B cell (primary cell): ENCODE data around the gene PTPN1. TPM values are rescaled to one million over a fixed set of nuclear protein-coding genes. Genes with fewer than 3 reads are reported as not detected.

Source experiments
- ATAC-seq: fragments of 200-7000 bp; cut with Tn5 transposase; one replicate; pipeline ENCODE4 v1.10.0; 2021; ENCODE audit warnings: low read depth, mild to moderate bottlenecking, moderate number of reproducible peaks, moderate library complexity
- CTCF ChIA-PET: fragments of 350-600 bp; sonication (Branson Sonifier 250); formaldehyde crosslinking; loops from one replicate; lab custom pipeline; 2021; ENCODE audit warnings: antibody characterized with exemption, inconsistent platforms; lab: Charles Lee
- POLR2A ChIA-PET: fragments of 350-600 bp; sonication (Branson Sonifier 250); formaldehyde crosslinking; loops from one replicate; lab custom pipeline; 2021; ENCODE audit warnings: antibody characterized with exemption; lab: Charles Lee
- DNase-seq: peaks from one replicate; pipeline ENCODE4 v3.0.0; 2013
- H2AFZ ChIP-seq: 2 replicates; pipeline ENCODE4 v1.6.1; 2012; ENCODE audit warnings: mild to moderate bottlenecking, low read depth, low read length; ENCODE audit not compliant: insufficient read depth, poor library complexity, severe bottlenecking
- H3K27ac ChIP-seq, 2 donors: 1 replicate in 1 of 2; 2 replicates in 1 of 2; pipeline ENCODE4 v1.5.1; 2012 to 2013; ENCODE audit warnings: low read length in 2 of 2, mild to moderate bottlenecking in 2 of 2, moderate library complexity in 1 of 2
- H3K27me3 ChIP-seq, 4 experiments: fragments of 200-600 bp in 1 of 4; sonication (generic) in 1 of 4; replicated peaks in 1 of 4; 1 replicate in 2 of 4; 2 replicates in 2 of 4; pipeline versions ENCODE4 v1.6.1 to v1.7.0; 2013 to 2016; ENCODE audit warnings: low read length in 3 of 4, mild to moderate bottlenecking in 2 of 4, mixed read lengths in 1 of 4, moderate library complexity in 1 of 4; ENCODE audit not compliant: insufficient read depth in 4 of 4, control insufficient read depth in 3 of 4; ENCODE audit errors: control extremely low read depth in 1 of 4
- H3K36me3 ChIP-seq, 2 experiments: replicated peaks in 1 of 2; 1 replicate in 1 of 2; 2 replicates in 1 of 2; pipeline versions ENCODE4 v1.6.1 to v1.7.1; 2013; ENCODE audit warnings: low read length in 1 of 2; ENCODE audit not compliant: insufficient read depth in 2 of 2, control insufficient read depth in 1 of 2; ENCODE audit errors: control extremely low read depth in 1 of 2, extremely low read depth in 1 of 2
- H3K4me1 ChIP-seq, 2 donors: fragments of 200-600 bp in 1 of 2; sonication (generic) in 1 of 2; 1 replicate in 1 of 2; 2 replicates in 1 of 2; pipeline versions ENCODE4 v1.5.1 to v1.6.1; 2013 to 2017; ENCODE audit warnings: low read length in 2 of 2; ENCODE audit not compliant: control insufficient read depth in 2 of 2, insufficient read depth in 2 of 2
- H3K4me2 ChIP-seq: replicated peaks from 2 replicates; pipeline ENCODE3; 2012; ENCODE audit warnings: mild to moderate bottlenecking, low read depth, low read length; ENCODE audit not compliant: poor library complexity, severe bottlenecking
- H3K4me3 ChIP-seq, 5 experiments: fragments of 200-600 bp in 1 of 5; sonication (generic) in 1 of 5; 1 replicate in 3 of 5; 2 replicates in 2 of 5; pipeline versions ENCODE4 v1.5.1 to v1.7.0; 2011 to 2016; ENCODE audit warnings: low read length in 4 of 5, mild to moderate bottlenecking in 4 of 5, low read depth in 2 of 5, control low read depth in 1 of 5, moderate library complexity in 1 of 5; ENCODE audit not compliant: insufficient read depth in 1 of 5; ENCODE audit errors: control extremely low read depth in 1 of 5, extremely low read depth in 1 of 5
- H3K79me2 ChIP-seq: fragments of 200-600 bp; sonication (generic); one replicate; pipeline ENCODE4 v1.6.0; 2016; ENCODE audit warnings: low read length; ENCODE audit not compliant: control insufficient read depth, insufficient read depth
- H3K9ac ChIP-seq: fragments of 200-600 bp; sonication (generic); 2 replicates; pipeline ENCODE4 v1.6.1; 2017; ENCODE audit warnings: mild to moderate bottlenecking, low read length, moderate library complexity
- H3K9me3 ChIP-seq, 3 donors: one replicate each; pipeline versions ENCODE4 v1.6.1 to v1.7.1; 2013; ENCODE audit warnings: low read length in 2 of 3; ENCODE audit not compliant: control insufficient read depth in 2 of 3, insufficient read depth in 1 of 3; ENCODE audit errors: control extremely low read depth in 1 of 3
- H4K20me1 ChIP-seq: 2 replicates; pipeline ENCODE4 v1.6.0; 2012; ENCODE audit warnings: mild to moderate bottlenecking, low read length; ENCODE audit not compliant: insufficient read depth, control insufficient read depth, poor library complexity, severe bottlenecking
- H3K27ac Mint-ChIP-seq: one replicate; pipeline ENCODE4 v1.8.0; 2021; ENCODE audit warnings: mixed read lengths
- H3K27me3 Mint-ChIP-seq: one replicate; pipeline ENCODE4 v1.8.0; 2021; ENCODE audit warnings: mixed read lengths
- H3K4me1 Mint-ChIP-seq: one replicate; pipeline ENCODE4 v1.8.0; 2021; ENCODE audit warnings: mixed read lengths
- H3K4me3 Mint-ChIP-seq: one replicate; pipeline ENCODE4 v1.8.0; 2021; ENCODE audit warnings: mixed read lengths
- H3K9me3 Mint-ChIP-seq: one replicate; pipeline ENCODE4 v1.8.0; 2022; ENCODE audit warnings: mixed read lengths; ENCODE audit not compliant: insufficient read depth
- CTCF ChIP-seq: fragments of 200-600 bp; IDR thresholded peaks from one replicate; pipeline ENCODE4 v1.8.0; 2022; ENCODE audit warnings: antibody characterized with exemption, mild to moderate bottlenecking
- EZH2 ChIP-seq: IDR thresholded peaks from 2 replicates; pipeline ENCODE4 v1.6.1; 2012; ENCODE audit warnings: borderline replicate concordance, low read depth, mild to moderate bottlenecking, moderate library complexity, low read length; ENCODE audit not compliant: insufficient read depth, poor library complexity, severe bottlenecking
- WGBS: methylation state at CpG from one replicate; pipeline ENCODE4 v1.1.5; 2013; ENCODE audit warnings: missing lambda C conversion rate; ENCODE audit not compliant: insufficient coverage; 5-methylcytosine and 5-hydroxymethylcytosine counted together
- intact Hi-C: fragments of 100-400 bp; cut with micrococcal nuclease; formaldehyde crosslinking; loops from one replicate; pipeline ENCODE4 v1.10.0; 2022
- polyA plus RNA-seq: library from polyadenylated mRNA; depleted of rRNA; stranded (reverse); fragments of >200 nt; gene quantifications from 2 replicates; pipeline ENCODE4 v1.2.3, GENCODE V29; 2012
- total RNA-seq, 2 donors: library from RNA; stranded (reverse); fragments of 120-200 nt in 1 of 2; gene quantifications; 1 replicate in 1 of 2; 2 replicates in 1 of 2; pipeline versions ENCODE4 v1.2.3 to v1.2.4, GENCODE V29; 2013 to 2022

The PTPN1 gene
- total and polyA plus RNA-seq, 2 donors (not counting 1 experiment from before 2014, with no cell fraction given): 77.4 to 134 TPM

GRCh38 chr20:50585214-50585613 lies 75.0 kb downstream of the PTPN1 start:
- H3K4me3 Mint-ChIP-seq: no peak overlapping the region
- H3K27me3 Mint-ChIP-seq: no peaks in the 10 kb centered on the region
- peaks cover 37% of the 10 kb centered on the region for H3K4me1 Mint-ChIP-seq
- H3K27me3 ChIP-seq: no peaks in the 10 kb centered on the region
- H3K79me2 ChIP-seq: peaks cover 34% of the 10 kb centered on the region
- H3K27ac Mint-ChIP-seq: no peak overlapping the region
- ChIA-PET CTCF (interaction anchor here (0.7 to 5.9 kb wide), 8 partner anchors 9 to 897 kb away, joined by 3 to 69 read pairs (median 4); no protein-coding TSS in a partner anchor), POLR2A (no interaction called here)
- no peaks in the 10 kb centered on the region for H3K9me3 Mint-ChIP-seq
- H3K4me1 ChIP-seq: peaks cover 20 to 32% of the 10 kb centered on the region in 2 donors
- 54% methylated on average over 3 of the region's 5 CpGs for WGBS
- peaks cover 9 to 82% of the 10 kb centered on the region in 2 experiments for H3K36me3 ChIP-seq
- H3K9ac ChIP-seq: no peak overlapping the region
- H3K9me3 ChIP-seq: no peaks in the 10 kb centered on the region
- intact Hi-C loops: no loop called here
- DNase-seq (no peak), ATAC-seq (no peak)
- no peak overlapping the region for H2AFZ ChIP-seq
- H3K27ac ChIP-seq: no peak overlapping the region
- no peak for TF ChIP-seq CTCF
- TF ChIP-seq EZH2: no peak
- H4K20me1 ChIP-seq: peaks cover 35% of the 10 kb centered on the region
- no peak overlapping the region for H3K4me2 ChIP-seq
- no peak overlapping the region for H3K4me3 ChIP-seq

- WGBS: 96% methylated on average over 8 of the region's 9 CpGs
- Histone ChIP-seq H2AFZ (no peak overlapping the region), H3K79me2 (peaks cover 30% of the 10 kb centered on the region), H4K20me1 (peaks cover 30% of the 10 kb centered on the region), H3K27ac (no peak overlapping the region), H3K4me3 (no peak overlapping the region), H3K36me3 (peaks cover 9 to 79% of the 10 kb centered on the region in 2 experiments), H3K4me2 (no peak overlapping the region), H3K4me1 (peaks cover 20 to 32% of the 10 kb centered on the region in 2 donors), H3K9ac (no peak overlapping the region), H3K9me3 (no peaks in the 10 kb centered on the region), H3K27me3 (no peaks in the 10 kb centered on the region)
- intact Hi-C loops: no loop called here
- TF ChIP-seq EZH2 (no peak), CTCF (no peak)
- H3K9me3 Mint-ChIP-seq: no peaks in the 10 kb centered on the region
- no peak for ATAC-seq
- POLR2A ChIA-PET: no interaction called here
- no peaks in the 10 kb centered on the region for H3K27me3 Mint-ChIP-seq
- peaks cover 32% of the 10 kb centered on the region for H3K4me1 Mint-ChIP-seq
- peak overlapping the region; percentile 6 for H3K27ac Mint-ChIP-seq
- DNase-seq: no peak
- CTCF ChIA-PET: interaction anchor here (0.7 to 5.9 kb wide), 8 partner anchors 8 to 402 kb away, joined by 3 to 69 read pairs (median 6); no protein-coding TSS in a partner anchor
- no peak overlapping the region for H3K4me3 Mint-ChIP-seq
These were observed 75.5 kb downstream of the PTPN1 start for GRCh38 chr20:50585678-50586077.
